CD4-positive, alpha-beta T cell (primary cell): ENCODE measurements around the gene CFAP52. TPM values are rescaled to one million over a fixed set of nuclear protein-coding genes. Genes with fewer than 3 reads are reported as not detected.

Experiments used
- ATAC-seq: fragments of 200-7000 bp; cut with Tn5 transposase; one replicate; pipeline ENCODE4 v1.10.0; 2022; ENCODE audit warnings: mild to moderate bottlenecking; ENCODE audit not compliant: poor library complexity
- CTCF ChIA-PET: fragments of 350-600 bp; sonication (Branson Sonifier 250); formaldehyde crosslinking; loops from one replicate; lab custom pipeline; 2021; ENCODE audit warnings: antibody characterized with exemption, inconsistent platforms; lab: Charles Lee
- POLR2A ChIA-PET: fragments of 350-600 bp; sonication (Branson Sonifier 250); formaldehyde crosslinking; loops from one replicate; lab custom pipeline; 2021; ENCODE audit warnings: antibody characterized with exemption, inconsistent platforms; lab: Charles Lee
- DNase-seq, 14 experiments: peaks; one replicate each; pipeline ENCODE4 v3.0.0-alpha.2; 2013 to 2020; ENCODE audit warnings: mixed read lengths in 2 of 14
- H3K27ac ChIP-seq, 2 donors: one replicate each; pipeline versions ENCODE4 v1.5.1 to v1.7.0; 2013; ENCODE audit warnings: low read length in 2 of 2, low read depth in 1 of 2, mild to moderate bottlenecking in 1 of 2
- H3K27me3 ChIP-seq, 2 experiments: 1 replicate in 1 of 2; 2 replicates in 1 of 2; pipeline versions ENCODE4 v1.6.1 to v1.7.0; 2013; ENCODE audit warnings: low read length in 2 of 2, control low read depth in 1 of 2, mild to moderate bottlenecking in 1 of 2, moderate library complexity in 1 of 2; ENCODE audit not compliant: insufficient read depth in 2 of 2, control insufficient read depth in 1 of 2
- H3K36me3 ChIP-seq: one replicate; pipeline ENCODE4 v1.6.1; 2013; ENCODE audit warnings: low read length, control low read depth; ENCODE audit not compliant: insufficient read depth
- H3K4me1 ChIP-seq: one replicate; pipeline ENCODE4 v1.6.1; 2013; ENCODE audit warnings: low read length, control low read depth; ENCODE audit not compliant: insufficient read depth
- H3K4me3 ChIP-seq: one replicate; pipeline ENCODE4 v1.5.1; 2013; ENCODE audit warnings: mild to moderate bottlenecking, low read length, moderate library complexity
- H3K9me3 ChIP-seq, 2 experiments: 1 replicate in 1 of 2; 2 replicates in 1 of 2; pipeline versions ENCODE4 v1.6.1 to v1.7.0; 2013; ENCODE audit warnings: low read length in 2 of 2, mild to moderate bottlenecking in 2 of 2, control low read depth in 1 of 2, moderate library complexity in 1 of 2; ENCODE audit not compliant: control insufficient read depth in 1 of 2, insufficient read depth in 1 of 2
- H3K27ac Mint-ChIP-seq: one replicate; pipeline ENCODE4 v1.8.0; 2020; ENCODE audit warnings: mixed read lengths
- H3K27me3 Mint-ChIP-seq: one replicate; pipeline ENCODE4 v1.8.0; 2021; ENCODE audit warnings: mixed read lengths
- H3K36me3 Mint-ChIP-seq: one replicate; pipeline ENCODE4 v1.8.0; 2021; ENCODE audit warnings: low read depth, mixed read lengths
- H3K4me1 Mint-ChIP-seq: one replicate; pipeline ENCODE4 v1.8.0; 2021; ENCODE audit warnings: low read depth, mixed read lengths
- H3K4me3 Mint-ChIP-seq: one replicate; pipeline ENCODE4 v1.8.0; 2020; ENCODE audit warnings: mild to moderate bottlenecking, mixed read lengths
- H3K9me3 Mint-ChIP-seq: one replicate; pipeline ENCODE4 v1.8.0; 2020; ENCODE audit warnings: mixed read lengths
- intact Hi-C, 2 experiments: fragments of 100-400 bp; cut with DNase I in 1 of 2; cut with micrococcal nuclease in 1 of 2; formaldehyde crosslinking; loops; one replicate each; pipeline versions ENCODE4 v1.15.1 to v1.9.0; 2023 to 2025; cut with DNase I, micrococcal nuclease
- total RNA-seq, 174 experiments: library from RNA in 2 of 174; stranded (reverse) in 2 of 174; gene quantifications; one replicate each; pipeline ENCODE4 v1.2.3 and lab custom pipeline; 2021 to 2026
- TF ChIP-seq, protein P1 (sequence below): fragments of 200-600 bp; IDR thresholded peaks from one replicate; pipeline ENCODE4 v1.8.0; 2022; ENCODE audit warnings: antibody characterized with exemption, mild to moderate bottlenecking

CFAP52 gene
- total RNA-seq, 2 experiments from 2014 or later, result not detected

- no peak overlapping the region for H3K27ac Mint-ChIP-seq
- intact Hi-C loops, result no loop called here
- CTCF ChIA-PET, result no interaction called here
- Histone ChIP-seq H3K4me1 (peaks cover 17% of the 10 kb centered on the region), H3K36me3 (no peaks in the 10 kb centered on the region), H3K9me3 (no peaks in the 10 kb centered on the region), H3K27ac (no peak overlapping the region), H3K27me3 (peaks cover 40 to 44% of the 10 kb centered on the region in 2 experiments), H3K4me3 (no peak overlapping the region)
- H3K4me1 Mint-ChIP-seq, result peaks cover 14% of the 10 kb centered on the region
- TF ChIP-seq, protein P1, sequence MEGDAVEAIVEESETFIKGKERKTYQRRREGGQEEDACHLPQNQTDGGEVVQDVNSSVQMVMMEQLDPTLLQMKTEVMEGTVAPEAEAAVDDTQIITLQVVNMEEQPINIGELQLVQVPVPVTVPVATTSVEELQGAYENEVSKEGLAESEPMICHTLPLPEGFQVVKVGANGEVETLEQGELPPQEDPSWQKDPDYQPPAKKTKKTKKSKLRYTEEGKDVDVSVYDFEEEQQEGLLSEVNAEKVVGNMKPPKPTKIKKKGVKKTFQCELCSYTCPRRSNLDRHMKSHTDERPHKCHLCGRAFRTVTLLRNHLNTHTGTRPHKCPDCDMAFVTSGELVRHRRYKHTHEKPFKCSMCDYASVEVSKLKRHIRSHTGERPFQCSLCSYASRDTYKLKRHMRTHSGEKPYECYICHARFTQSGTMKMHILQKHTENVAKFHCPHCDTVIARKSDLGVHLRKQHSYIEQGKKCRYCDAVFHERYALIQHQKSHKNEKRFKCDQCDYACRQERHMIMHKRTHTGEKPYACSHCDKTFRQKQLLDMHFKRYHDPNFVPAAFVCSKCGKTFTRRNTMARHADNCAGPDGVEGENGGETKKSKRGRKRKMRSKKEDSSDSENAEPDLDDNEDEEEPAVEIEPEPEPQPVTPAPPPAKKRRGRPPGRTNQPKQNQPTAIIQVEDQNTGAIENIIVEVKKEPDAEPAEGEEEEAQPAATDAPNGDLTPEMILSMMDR, result no peak
- H3K4me3 Mint-ChIP-seq, result peak overlapping the region; percentile 15
- DNase-seq, result no peak
- peaks cover 64% of the 10 kb centered on the region for H3K27me3 Mint-ChIP-seq
- ATAC-seq, result no peak
- H3K9me3 Mint-ChIP-seq, result no peaks in the 10 kb centered on the region
- POLR2A ChIA-PET, result no interaction called here
- no peaks in the 10 kb centered on the region for H3K36me3 Mint-ChIP-seq
Measured at GRCh38 chr17:9647014-9647413, 70.6 kb downstream of the CFAP52 start.

DNA sequence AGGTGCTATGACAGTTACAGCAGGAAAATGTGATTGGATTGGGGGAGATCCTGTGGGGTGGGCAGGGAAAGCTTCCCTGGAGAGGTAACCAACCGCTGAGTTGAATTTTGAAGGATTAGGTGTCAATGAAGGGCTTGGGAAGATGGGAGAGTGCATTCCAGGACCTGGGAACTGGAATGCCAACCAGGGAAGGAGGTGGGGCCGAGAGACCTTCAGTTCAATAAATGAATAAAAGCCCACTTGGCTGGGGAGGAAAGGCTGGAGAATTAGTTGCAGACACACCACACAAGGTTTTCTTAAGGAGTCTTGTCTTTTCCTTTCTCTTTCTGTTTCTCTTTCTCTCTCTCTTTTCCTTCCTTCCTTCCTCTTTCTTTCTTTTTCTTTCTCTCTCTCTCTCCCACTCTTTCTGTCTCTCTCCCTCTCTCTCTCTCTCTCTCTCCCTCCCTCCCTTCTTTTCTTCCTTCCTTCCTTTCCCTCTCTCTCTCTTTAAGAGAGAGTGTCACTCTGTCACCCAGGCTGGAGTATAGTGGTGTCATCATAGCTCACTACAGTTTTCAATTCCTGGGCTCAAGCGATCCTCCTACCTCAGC, 72.2 kb downstream of the CFAP52 start:
- ChIA-PET CTCF (no interaction called here), POLR2A (no interaction called here)
- H3K27me3 ChIP-seq, result peaks cover 41 to 44% of the 10 kb centered on the region in 2 experiments
- intact Hi-C loops, result no loop called here
- Mint-ChIP-seq H3K36me3 (no peaks in the 10 kb centered on the region), H3K27me3 (peaks cover 62% of the 10 kb centered on the region), H3K4me1 (peaks cover 14% of the 10 kb centered on the region), H3K4me3 (no peak overlapping the region), H3K9me3 (no peaks in the 10 kb centered on the region), H3K27ac (no peak overlapping the region)
- ATAC-seq (no peak), DNase-seq (no peak)
- TF ChIP-seq, protein P1, result no peak
- no peak overlapping the region for H3K27ac ChIP-seq
- H3K9me3 ChIP-seq, result no peaks in the 10 kb centered on the region
- no peaks in the 10 kb centered on the region for H3K36me3 ChIP-seq
- H3K4me3 ChIP-seq, result no peak overlapping the region
- peaks cover 17% of the 10 kb centered on the region for H3K4me1 ChIP-seq

DNA sequence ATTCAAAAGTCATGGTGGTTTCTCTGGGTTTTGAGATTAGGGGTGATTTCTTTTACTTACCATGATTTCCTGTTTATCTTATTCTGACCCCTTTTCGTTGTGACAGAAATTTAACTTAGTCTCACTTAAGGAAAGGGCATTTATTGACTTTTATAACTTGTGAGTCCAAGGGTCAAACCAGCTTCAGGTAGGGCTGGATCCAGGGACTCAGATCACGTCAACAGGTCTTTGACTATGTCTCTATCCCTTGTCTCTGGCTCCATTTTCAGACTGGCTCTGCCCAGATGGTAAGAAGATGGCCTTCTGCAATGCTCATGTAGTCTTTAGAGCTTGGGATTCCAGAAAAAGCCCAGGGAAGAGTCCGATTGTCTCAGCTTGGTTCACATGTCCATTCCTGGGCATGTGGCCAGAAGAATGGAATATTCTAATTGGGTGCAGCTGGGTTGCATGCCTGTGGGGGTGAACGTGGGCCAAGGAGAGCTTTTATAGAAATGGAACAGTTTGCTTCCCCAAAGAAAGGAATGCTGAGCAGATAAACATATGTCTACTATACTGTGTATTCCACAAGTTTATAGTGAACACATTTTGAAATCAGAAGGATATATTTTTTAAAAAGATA, 82.3 kb downstream of the CFAP52 start:
- no peak overlapping the region for H3K4me3 Mint-ChIP-seq

More for the DNA sequence above, 82.3 kb downstream of the CFAP52 start:
- peaks cover 0 to 2% of the 10 kb centered on the region in 2 experiments for H3K27me3 ChIP-seq
- DNase-seq, result no peak
- Mint-ChIP-seq H3K27me3 (peaks cover 21% of the 10 kb centered on the region), H3K27ac (no peak overlapping the region), H3K36me3 (no peaks in the 10 kb centered on the region), H3K9me3 (no peaks in the 10 kb centered on the region), H3K4me1 (no peaks in the 10 kb centered on the region)
- ChIA-PET POLR2A (no interaction called here), CTCF (no interaction called here)
- no peak for ATAC-seq
- H3K27ac ChIP-seq, result no peak overlapping the region
- H3K36me3 ChIP-seq, result no peaks in the 10 kb centered on the region
- H3K4me3 ChIP-seq, result no peak overlapping the region
- intact Hi-C loops, result no loop called here
- no peaks in the 10 kb centered on the region for H3K9me3 ChIP-seq
- TF ChIP-seq, protein P1, result no peak
- no peaks in the 10 kb centered on the region for H3K4me1 ChIP-seq
